Common myeloid progenitor, CD34-positive (primary cell): Measurements from ENCODE around the gene HPCA.

Experiments used
- CTCF ChIA-PET: fragments of 350-600 bp; sonication (Branson Sonifier 250); formaldehyde crosslinking; loops from one replicate; lab custom pipeline; 2021; ENCODE audit warnings: antibody characterized with exemption; lab: Charles Lee
- POLR2A ChIA-PET: fragments of 350-600 bp; sonication (Branson Sonifier 250); formaldehyde crosslinking; loops from one replicate; lab custom pipeline; 2021; ENCODE audit warnings: antibody characterized with exemption; lab: Charles Lee
- DNase-seq, 3 donors: peaks; one replicate each; pipeline versions ENCODE4 v3.0.0 to v3.0.0-alpha.2; 2013
- H3K27ac ChIP-seq, 2 experiments: 1 replicate in 1 of 2; 2 replicates in 1 of 2; pipeline ENCODE4 v1.7.0; 2013; ENCODE audit warnings: inconsistent platforms in 2 of 2, low read length in 2 of 2, mild to moderate bottlenecking in 2 of 2, low read depth in 1 of 2, moderate library complexity in 1 of 2; ENCODE audit not compliant: severe bottlenecking in 2 of 2, insufficient read depth in 1 of 2, poor library complexity in 1 of 2
- H3K27me3 ChIP-seq, 5 experiments: replicated peaks in 2 of 5; 1 replicate in 3 of 5; 2 replicates in 2 of 5; pipeline versions ENCODE4 v1.6.1 to v1.7.0; 2013; ENCODE audit warnings: low read length in 4 of 5, mild to moderate bottlenecking in 2 of 5, moderate library complexity in 2 of 5, inconsistent platforms in 1 of 5; ENCODE audit not compliant: insufficient read depth in 5 of 5, control insufficient read depth in 4 of 5
- H3K36me3 ChIP-seq, 4 experiments: 1 replicate in 2 of 4; 2 replicates in 2 of 4; pipeline versions ENCODE4 v1.6.1 to v1.7.0; 2013; ENCODE audit warnings: low read length in 3 of 4, control low read depth in 1 of 4, mild to moderate bottlenecking in 1 of 4; ENCODE audit not compliant: control insufficient read depth in 4 of 4, insufficient read depth in 4 of 4
- H3K4me1 ChIP-seq, 4 experiments: 1 replicate in 3 of 4; 2 replicates in 1 of 4; pipeline versions ENCODE4 v1.6.1 to v1.7.1; 2013; ENCODE audit warnings: low read length in 3 of 4, mild to moderate bottlenecking in 3 of 4, control low read depth in 1 of 4, inconsistent platforms in 1 of 4, moderate library complexity in 1 of 4; ENCODE audit not compliant: control insufficient read depth in 4 of 4, insufficient read depth in 4 of 4; ENCODE audit errors: control extremely low read depth in 1 of 4
- H3K4me3 ChIP-seq, 7 experiments: 1 replicate in 4 of 7; 2 replicates in 3 of 7; pipeline versions ENCODE4 v1.5.1 to v1.7.0; 2013; ENCODE audit warnings: mild to moderate bottlenecking in 7 of 7, low read length in 6 of 7, moderate library complexity in 6 of 7, inconsistent platforms in 2 of 7, low read depth in 2 of 7, control low read depth in 1 of 7; ENCODE audit not compliant: insufficient read depth in 4 of 7, control insufficient read depth in 1 of 7; ENCODE audit errors: extremely low read depth in 1 of 7
- H3K9me3 ChIP-seq, 5 experiments: 1 replicate in 4 of 5; 2 replicates in 1 of 5; pipeline versions ENCODE4 v1.6.1 to v1.7.1; 2013; ENCODE audit warnings: low read length in 4 of 5, mild to moderate bottlenecking in 2 of 5, inconsistent platforms in 1 of 5, low read depth in 1 of 5, moderate library complexity in 1 of 5; ENCODE audit not compliant: control insufficient read depth in 4 of 5, insufficient read depth in 2 of 5; ENCODE audit errors: control extremely low read depth in 1 of 5
- WGBS: methylation state at CpG from one replicate; pipeline ENCODE4 v1.1.5; 2013; ENCODE audit not compliant: insufficient coverage; 5-methylcytosine and 5-hydroxymethylcytosine counted together

Gene HPCA

DNA sequence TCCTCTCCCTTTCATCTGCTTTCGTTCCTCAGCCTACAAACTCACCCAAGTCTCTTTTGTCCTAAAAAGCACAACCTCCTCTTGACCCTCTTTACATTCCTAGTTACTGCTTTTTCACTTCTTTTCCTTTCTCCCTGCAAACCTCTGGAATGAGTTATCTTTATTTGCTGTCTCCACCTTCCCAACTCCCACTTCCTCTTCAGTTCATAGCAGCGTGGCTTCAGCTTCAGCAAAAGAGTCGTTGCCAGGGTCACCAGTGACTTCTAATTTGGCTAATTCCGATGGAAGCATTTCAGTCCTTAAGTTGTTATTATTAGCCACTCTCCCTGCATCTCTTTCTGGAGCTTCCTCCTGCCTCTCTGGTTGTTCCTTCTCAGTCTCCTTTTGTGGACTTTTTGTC is 21.1 kb downstream of the HPCA start:
- ChIA-PET CTCF (interaction anchor here (1.4 kb wide), 1 partner anchor 147 kb away, joined by 3 read pairs; no protein-coding TSS in a partner anchor), POLR2A (no interaction called here)
- Histone ChIP-seq H3K36me3 (no peaks in the 10 kb centered on the region), H3K4me1 (no peaks in the 10 kb centered on the region), H3K27me3 (peaks cover 5 to 46% (median 28%) of the 10 kb centered on the region in 5 experiments), H3K27ac (no peak overlapping the region), H3K9me3 (peaks cover 0 to 5% (median 3%) of the 10 kb centered on the region in 5 experiments), H3K4me3 (no peak overlapping the region)
- DNase-seq, result no peak
- WGBS, result 40% methylated on average over 4 of the region's 4 CpGs

DNA sequence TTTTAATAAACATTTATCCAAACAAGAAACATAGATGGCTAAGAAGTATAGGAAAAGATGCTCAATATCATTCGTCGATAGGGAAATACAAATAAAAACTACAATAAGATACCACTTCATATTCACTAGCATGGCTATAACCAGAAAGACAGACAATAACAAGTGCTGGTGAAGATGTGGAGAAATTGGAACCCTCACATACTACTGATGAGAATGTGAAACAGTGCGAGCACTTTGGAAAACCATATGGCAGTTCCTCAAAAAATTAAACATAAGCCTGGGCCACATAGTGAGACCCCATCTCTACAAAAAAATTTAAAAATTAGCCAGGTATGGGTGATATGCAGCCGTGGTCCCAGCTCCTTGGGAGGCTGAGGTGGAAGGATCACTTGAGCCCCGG is 24.0 kb downstream of the HPCA start:
- Histone ChIP-seq H3K27ac (no peak overlapping the region), H3K36me3 (no peaks in the 10 kb centered on the region), H3K4me3 (no peak overlapping the region), H3K9me3 (peaks cover 0 to 5% (median 3%) of the 10 kb centered on the region in 5 experiments), H3K4me1 (no peaks in the 10 kb centered on the region), H3K27me3 (peaks cover 2 to 35% (median 17%) of the 10 kb centered on the region in 5 experiments)
- no peak for DNase-seq
- CTCF ChIA-PET, result no interaction called here
- 90% methylated on average over 2 of the region's 5 CpGs for WGBS
- POLR2A ChIA-PET, result no interaction called here

DNA sequence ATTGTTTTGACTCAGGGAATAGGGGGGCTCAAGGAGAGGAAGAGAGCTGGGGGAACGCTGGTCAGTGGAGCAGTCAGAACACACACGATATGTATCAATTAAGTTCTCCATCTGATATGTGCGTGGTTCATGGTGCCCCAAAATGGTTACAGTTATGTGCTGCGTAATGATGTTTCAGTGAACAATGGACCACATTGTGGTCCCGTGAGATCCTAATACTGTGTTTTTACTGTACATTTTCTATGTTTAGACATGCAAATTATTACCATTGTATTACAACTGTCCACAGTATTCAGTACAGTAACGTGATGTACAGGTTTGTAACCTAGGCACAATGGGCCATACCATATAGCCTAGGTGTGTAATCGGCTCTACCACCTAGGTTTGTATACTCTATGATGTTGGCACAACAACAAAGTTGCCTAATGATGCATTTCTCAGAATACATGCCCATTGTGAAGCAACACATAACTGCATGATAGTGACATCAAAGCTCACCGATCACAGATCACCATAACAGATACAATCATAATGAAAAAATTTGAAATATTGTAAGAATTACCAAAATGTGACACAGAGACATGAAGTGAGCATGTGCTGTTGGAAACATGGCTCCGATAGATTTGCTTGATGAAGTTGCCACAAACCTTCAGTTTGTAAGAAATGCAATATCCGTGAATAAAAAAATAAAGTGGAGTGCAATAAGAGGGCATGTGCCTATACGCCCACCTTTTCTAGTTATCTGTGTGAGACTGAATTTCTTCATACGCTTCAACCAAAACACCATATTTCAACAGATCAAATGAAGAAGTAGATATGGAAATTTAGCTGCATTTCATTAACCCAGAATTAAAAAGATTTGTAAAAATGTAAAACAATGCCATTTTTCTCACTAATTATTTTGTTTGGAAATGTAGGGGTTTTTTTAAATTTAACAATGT is 29.7 kb downstream of the HPCA start:
- WGBS, result 97% methylated on average over 5 of the region's 12 CpGs
- Histone ChIP-seq H3K9me3 (no peaks in the 10 kb centered on the region), H3K4me1 (peaks cover 0 to 6% (median 2%) of the 10 kb centered on the region in 4 experiments), H3K27ac (no peak overlapping the region), H3K27me3 (peaks cover 3 to 35% (median 22%) of the 10 kb centered on the region in 5 experiments), H3K4me3 (no peak overlapping the region), H3K36me3 (no peaks in the 10 kb centered on the region)
- DNase-seq, result no peak
- ChIA-PET CTCF (interaction anchor here (1.4 to 1.7 kb wide), 2 partner anchors 12 to 24 kb away, joined by 4 to 5 read pairs; no protein-coding TSS in a partner anchor), POLR2A (interaction anchor here (0.6 kb wide), 1 partner anchor 36 kb away, joined by 3 read pairs; no protein-coding TSS in a partner anchor)

DNA sequence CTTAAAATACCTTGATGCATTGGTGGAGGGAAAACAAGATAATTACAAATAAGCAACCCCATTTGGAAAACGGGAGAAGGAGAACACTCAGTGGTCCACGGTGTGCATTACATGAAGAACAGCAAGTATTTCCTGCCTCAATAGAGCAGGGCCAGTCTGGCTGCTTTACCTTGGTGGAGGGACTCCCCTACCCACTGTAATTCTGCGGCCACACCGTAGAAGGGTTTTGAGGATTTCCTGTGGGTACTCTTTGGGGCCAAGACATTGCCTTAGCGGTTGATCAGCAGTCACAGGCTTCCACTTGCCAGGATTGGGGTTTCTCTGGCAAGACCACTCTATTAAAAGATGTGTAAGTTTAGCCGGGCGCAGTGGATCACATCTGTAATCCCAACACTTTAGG is 31.2 kb downstream of the HPCA start:
- Histone ChIP-seq H3K4me1 (peaks cover 0 to 6% (median 2%) of the 10 kb centered on the region in 4 experiments), H3K36me3 (no peaks in the 10 kb centered on the region), H3K4me3 (no peak overlapping the region), H3K9me3 (no peaks in the 10 kb centered on the region), H3K27me3 (peaks cover 3 to 39% (median 18%) of the 10 kb centered on the region in 5 experiments), H3K27ac (no peak overlapping the region)
- ChIA-PET POLR2A (no interaction called here), CTCF (interaction anchor here (1.4 kb wide), 1 partner anchor 25 kb away, joined by 4 read pairs; no protein-coding TSS in a partner anchor)
- 3% methylated on average over 5 of the region's 7 CpGs for WGBS
- DNase-seq, result peak in 2 of 3 donors; percentile 39 to 40

DNA sequence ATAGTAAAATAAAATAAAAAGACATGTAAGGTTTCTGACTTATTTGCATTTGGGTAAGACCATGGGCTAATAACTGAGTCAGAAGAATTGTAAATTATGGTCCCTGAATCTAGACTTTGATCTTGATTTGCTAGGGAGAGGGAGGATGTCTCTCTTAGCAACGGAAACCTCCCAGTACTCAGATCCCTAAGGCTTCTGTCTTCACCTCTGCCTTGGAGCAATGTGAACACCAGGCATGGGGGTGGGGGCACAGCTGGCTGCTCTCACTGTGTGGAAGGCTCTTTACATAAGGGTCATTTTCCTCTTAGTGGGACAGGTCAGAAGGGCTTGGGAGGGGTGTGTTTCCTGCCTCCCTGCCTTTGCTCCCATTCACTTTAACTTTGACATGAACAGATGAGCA is 31.9 kb downstream of the HPCA start:
- Histone ChIP-seq H3K36me3 (no peaks in the 10 kb centered on the region), H3K27me3 (peaks cover 4 to 46% (median 23%) of the 10 kb centered on the region in 5 experiments), H3K9me3 (no peaks in the 10 kb centered on the region), H3K4me3 (no peak overlapping the region), H3K4me1 (peaks cover 0 to 6% (median 2%) of the 10 kb centered on the region in 4 experiments), H3K27ac (no peak overlapping the region)
- POLR2A ChIA-PET, result no interaction called here
- WGBS, result no CpG with 5 or more reads among the region's 1 CpG
- CTCF ChIA-PET, result interaction anchor here (0.8 to 1.5 kb wide), 3 partner anchors 13 to 25 kb away, joined by 3 to 4 read pairs (median 3); no protein-coding TSS in a partner anchor
- no peak for DNase-seq

DNA sequence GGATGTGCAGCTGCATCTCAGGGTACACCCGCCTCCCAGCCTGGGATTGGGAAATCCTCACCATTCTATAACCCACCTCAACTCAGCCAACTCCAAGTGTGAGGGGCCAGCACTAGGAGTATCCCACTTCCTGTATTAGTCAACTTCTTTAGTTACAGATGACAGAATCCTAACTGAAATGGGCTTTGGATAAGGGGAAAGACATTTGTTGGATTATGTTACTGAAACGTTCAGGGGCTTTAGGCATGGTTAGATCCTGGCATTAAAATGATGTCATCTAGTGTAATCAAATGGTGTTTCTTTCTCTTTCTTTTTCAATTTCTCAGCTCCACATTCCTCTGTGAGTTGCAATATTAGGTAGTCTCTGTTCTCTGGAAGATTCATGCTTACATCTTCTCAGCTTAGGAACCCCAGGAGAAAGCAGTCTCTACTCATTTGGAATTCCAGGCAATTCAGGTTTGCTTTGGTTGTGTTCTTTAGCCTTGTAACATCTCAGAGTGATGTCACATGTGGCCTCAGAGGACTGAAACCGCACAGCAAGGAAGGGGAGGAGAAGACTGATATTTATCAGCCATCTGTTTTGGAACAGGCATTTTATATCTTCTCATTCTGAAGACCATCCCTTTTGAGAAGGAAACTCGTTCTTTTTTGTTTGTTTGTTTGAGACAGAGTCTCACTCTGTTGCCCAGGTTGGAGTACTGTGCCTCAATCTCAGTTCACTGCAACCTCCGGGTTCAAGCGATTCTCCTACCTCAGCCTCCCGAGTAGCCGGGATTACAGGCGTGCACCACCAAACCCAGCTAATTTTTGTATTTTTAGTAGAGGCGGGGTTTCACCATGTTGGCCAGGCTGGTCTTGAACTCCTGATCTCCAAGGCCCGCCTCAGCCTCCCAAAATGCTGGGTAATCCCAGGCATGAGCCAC is 33.8 kb downstream of the HPCA start:
- Histone ChIP-seq H3K4me1 (peaks cover 0 to 12% (median 7%) of the 10 kb centered on the region in 4 experiments), H3K27ac (no peak overlapping the region), H3K27me3 (peaks cover 5 to 61% (median 26%) of the 10 kb centered on the region in 5 experiments), H3K36me3 (no peaks in the 10 kb centered on the region), H3K9me3 (no peaks in the 10 kb centered on the region), H3K4me3 (no peak overlapping the region)
- POLR2A ChIA-PET, result no interaction called here
- 87% methylated on average over 9 of the region's 11 CpGs for WGBS
- peak in 1 of 3 donors; percentile 35 for DNase-seq
- CTCF ChIA-PET, result interaction anchor here (0.6 to 3.6 kb wide), 7 partner anchors 12 to 536 kb away, joined by 3 to 21 read pairs (median 4); no protein-coding TSS in a partner anchor
